ENCODE data around the gene CLEC17A. TPM values are rescaled to one million over a fixed set of nuclear protein-coding genes. Genes with fewer than 3 reads are reported as not detected.
"Not testable (repeated sequence)": the region's sequence is repeated elsewhere in the genome, so short reads cannot be mapped to it uniquely, and the experiment has no call there.

CLEC17A gene
- total RNA-seq, 1 donor from 2014 or later: not detected

DNA sequence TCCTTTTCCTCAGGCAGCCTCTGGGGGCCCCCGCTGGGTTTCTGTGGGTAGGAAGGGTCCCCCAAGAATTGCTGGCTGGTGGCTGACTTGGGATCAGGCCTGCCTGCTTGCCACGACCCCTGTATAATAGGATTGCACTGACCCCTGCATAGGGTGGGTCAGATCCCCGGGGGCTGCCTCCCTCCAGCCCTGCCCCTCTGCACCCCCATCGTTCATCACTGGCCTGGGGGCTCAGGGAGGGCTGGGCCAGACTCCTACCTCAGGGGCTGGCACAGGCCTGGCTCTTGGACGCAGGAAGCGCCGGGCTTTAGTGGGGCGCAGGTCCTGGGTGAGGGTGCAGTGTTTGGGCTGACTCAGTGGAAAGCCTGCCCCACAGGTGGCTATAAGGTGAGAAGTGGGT, 21.6 kb upstream of the CLEC17A start:
- Histone ChIP-seq H3K27me3 (ENCODE audit: low read depth) (no peaks in the 10 kb centered on the region), H3K27ac (no peak overlapping the region), H3K4me1 (peaks cover 15% of the 10 kb centered on the region), H3K36me3 (peaks cover 16% of the 10 kb centered on the region), H3K9me3 (no peaks in the 10 kb centered on the region), H3K4me3 (no peak overlapping the region)
- ATAC-seq (no peak), DNase-seq (no peak)
- TF ChIP-seq, protein P1, sequence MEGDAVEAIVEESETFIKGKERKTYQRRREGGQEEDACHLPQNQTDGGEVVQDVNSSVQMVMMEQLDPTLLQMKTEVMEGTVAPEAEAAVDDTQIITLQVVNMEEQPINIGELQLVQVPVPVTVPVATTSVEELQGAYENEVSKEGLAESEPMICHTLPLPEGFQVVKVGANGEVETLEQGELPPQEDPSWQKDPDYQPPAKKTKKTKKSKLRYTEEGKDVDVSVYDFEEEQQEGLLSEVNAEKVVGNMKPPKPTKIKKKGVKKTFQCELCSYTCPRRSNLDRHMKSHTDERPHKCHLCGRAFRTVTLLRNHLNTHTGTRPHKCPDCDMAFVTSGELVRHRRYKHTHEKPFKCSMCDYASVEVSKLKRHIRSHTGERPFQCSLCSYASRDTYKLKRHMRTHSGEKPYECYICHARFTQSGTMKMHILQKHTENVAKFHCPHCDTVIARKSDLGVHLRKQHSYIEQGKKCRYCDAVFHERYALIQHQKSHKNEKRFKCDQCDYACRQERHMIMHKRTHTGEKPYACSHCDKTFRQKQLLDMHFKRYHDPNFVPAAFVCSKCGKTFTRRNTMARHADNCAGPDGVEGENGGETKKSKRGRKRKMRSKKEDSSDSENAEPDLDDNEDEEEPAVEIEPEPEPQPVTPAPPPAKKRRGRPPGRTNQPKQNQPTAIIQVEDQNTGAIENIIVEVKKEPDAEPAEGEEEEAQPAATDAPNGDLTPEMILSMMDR (IDR thresholded peaks at IDR 0.05): no peak
- intact Hi-C loops (cut with DNase I): no loop called here

DNA sequence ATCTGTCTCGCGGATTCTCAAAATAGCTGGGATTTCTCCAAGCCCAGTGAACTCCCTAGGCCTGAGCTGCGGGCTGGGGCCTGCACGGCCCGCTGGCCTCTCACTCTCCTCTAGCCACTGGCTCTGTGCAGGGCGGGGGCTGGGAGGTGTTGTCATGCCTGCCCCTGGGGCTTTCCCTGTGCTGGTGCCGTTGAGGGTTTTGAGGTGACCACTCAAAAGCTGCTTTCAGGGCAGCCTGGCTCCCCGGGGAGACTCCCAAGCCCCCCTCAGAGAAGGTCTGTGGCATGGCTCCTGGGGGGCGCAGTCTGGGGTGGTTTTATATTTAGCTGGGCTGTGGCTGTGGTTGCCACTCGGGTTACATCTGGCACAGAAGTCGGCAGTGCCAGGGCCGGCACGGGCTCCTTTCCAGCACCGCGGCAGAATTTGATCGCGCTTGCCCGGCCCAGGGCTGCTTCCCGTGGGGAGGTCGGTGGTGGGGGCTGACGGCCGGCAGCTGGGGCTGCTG, 21.0 kb upstream of the CLEC17A start:
- H3K27ac ChIP-seq: no peak overlapping the region
- no peaks in the 10 kb centered on the region for H3K9me3 ChIP-seq
- H3K27me3 ChIP-seq (ENCODE audit: low read depth): no peaks in the 10 kb centered on the region
- TF ChIP-seq, protein P1 (IDR thresholded peaks at IDR 0.05): no peak
- peaks cover 9% of the 10 kb centered on the region for H3K4me1 ChIP-seq
- DNase-seq (no peak), ATAC-seq (no peak)
- H3K4me3 ChIP-seq: no peak overlapping the region
- peaks cover 21% of the 10 kb centered on the region for H3K36me3 ChIP-seq
- intact Hi-C loops (cut with DNase I): no loop called here

DNA sequence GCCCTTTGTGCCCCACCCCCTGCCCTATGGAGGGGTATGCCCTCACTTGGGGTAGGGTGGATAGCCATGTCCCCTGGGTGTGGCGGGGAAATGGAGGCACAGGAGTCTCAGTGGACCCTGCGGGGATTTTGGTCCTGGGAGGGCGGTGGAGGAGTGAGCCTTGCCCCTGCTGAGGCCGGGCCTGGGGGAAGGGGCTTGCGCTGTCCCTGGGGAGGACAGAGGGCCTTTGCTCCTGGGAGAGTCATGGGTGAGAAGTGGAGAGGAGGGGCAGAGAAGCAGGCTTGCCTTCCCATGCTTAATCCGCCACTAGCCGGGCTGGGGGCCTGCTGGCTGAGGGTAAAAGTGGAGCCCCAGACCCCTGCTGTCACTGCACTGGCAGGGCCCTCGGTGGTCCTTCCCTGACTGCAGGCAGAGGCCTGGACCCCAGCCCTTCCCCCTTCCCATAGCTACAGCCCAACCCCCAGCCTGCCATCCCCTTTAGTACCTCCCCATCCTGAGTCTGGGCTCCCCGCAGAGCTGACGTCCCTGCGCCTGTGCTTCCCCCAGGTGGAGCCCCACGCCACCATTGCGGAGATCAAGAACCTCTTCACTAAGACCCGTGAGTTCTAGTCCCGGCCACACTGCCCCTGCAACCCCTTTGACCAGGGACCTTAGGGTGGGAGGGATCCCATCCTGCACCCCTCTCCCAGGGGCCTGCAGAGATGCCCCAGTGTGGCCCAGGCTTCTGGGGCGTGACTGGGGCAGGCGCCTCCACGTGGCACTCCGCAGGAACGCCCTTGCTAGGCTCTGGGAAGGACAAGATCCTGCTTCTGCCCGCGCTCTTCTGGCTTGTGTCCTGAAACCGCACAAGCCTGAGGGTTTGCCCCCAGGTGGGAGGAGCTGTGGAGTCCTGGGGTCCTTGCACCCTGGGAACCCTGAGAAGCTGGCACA, 20.0 kb upstream of the CLEC17A start:
- DNase-seq (no peak), ATAC-seq (no peak)
- Histone ChIP-seq H3K27me3 (ENCODE audit: low read depth) (no peaks in the 10 kb centered on the region), H3K9me3 (no peaks in the 10 kb centered on the region), H3K27ac (no peak overlapping the region), H3K4me1 (peaks cover 6% of the 10 kb centered on the region), H3K36me3 (peaks cover 27% of the 10 kb centered on the region), H3K4me3 (no peak overlapping the region)
- TF ChIP-seq, protein P1 (IDR thresholded peaks at IDR 0.05): no peak
- intact Hi-C loops (cut with DNase I): no loop called here

DNA sequence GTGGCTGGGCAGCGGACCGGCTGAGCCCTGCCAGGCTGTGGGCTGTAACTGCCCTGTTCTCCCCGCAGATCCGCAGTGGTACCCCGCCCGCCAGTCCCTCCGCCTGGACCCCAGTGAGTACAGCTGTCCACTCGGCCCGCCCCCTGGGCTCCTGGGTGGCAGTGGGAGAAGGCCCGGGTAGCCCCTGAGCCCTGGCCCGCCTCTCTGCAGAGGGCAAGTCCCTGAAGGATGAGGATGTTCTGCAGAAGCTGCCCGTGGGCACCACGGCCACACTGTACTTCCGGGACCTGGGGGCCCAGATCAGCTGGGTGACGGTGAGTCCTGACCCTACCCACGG, 19.3 kb upstream of the CLEC17A start:
- no peaks in the 10 kb centered on the region for H3K9me3 ChIP-seq
- H3K4me1 ChIP-seq: peaks cover 6% of the 10 kb centered on the region
- no peaks in the 10 kb centered on the region for H3K27me3 ChIP-seq (ENCODE audit: low read depth)
- TF ChIP-seq, protein P1 (IDR thresholded peaks at IDR 0.05): no peak
- no peak for DNase-seq
- no peak for ATAC-seq
- peaks cover 27% of the 10 kb centered on the region for H3K36me3 ChIP-seq
- no peak overlapping the region for H3K27ac ChIP-seq
- intact Hi-C loops (cut with DNase I): no loop called here
- no peak overlapping the region for H3K4me3 ChIP-seq

DNA sequence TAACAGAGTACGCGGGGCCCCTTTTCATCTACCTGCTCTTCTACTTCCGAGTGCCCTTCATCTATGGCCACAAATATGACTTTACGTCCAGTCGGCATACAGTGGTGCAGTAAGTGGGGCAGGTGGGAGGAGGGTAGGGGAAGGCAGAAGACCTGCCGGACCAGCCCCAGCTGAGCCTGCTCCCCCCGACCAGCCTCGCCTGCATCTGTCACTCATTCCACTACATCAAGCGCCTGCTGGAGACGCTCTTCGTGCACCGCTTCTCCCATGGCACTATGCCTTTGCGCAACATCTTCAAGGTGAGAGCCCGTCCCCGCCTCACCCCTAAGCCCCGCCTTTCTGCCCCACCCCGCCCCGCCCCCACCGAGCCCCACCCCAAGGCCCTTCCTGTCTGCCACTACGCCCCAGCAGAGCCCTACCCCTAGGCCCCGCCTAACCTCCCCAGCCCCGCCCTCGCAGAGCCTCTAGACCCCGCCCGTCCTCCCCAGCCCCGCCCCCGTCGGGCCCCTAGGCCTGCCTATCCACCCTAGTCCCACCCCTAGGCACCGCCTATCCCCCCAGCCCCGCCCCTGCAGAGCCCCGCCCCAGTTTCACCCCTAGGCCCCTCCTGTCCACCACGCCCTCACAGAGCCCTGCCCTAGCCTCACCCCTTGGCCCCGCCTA, 18.8 kb upstream of the CLEC17A start:
- intact Hi-C loops (cut with DNase I): no loop called here
- H3K9me3 ChIP-seq: no peaks in the 10 kb centered on the region
- no peak overlapping the region for H3K27ac ChIP-seq
- peaks cover 6% of the 10 kb centered on the region for H3K4me1 ChIP-seq
- ATAC-seq: peak; percentile 6 to 33
- peaks cover 27% of the 10 kb centered on the region for H3K36me3 ChIP-seq
- TF ChIP-seq, protein P1 (IDR thresholded peaks at IDR 0.05): no peak
- no peaks in the 10 kb centered on the region for H3K27me3 ChIP-seq (ENCODE audit: low read depth)
- no peak for DNase-seq
- no peak overlapping the region for H3K4me3 ChIP-seq

DNA sequence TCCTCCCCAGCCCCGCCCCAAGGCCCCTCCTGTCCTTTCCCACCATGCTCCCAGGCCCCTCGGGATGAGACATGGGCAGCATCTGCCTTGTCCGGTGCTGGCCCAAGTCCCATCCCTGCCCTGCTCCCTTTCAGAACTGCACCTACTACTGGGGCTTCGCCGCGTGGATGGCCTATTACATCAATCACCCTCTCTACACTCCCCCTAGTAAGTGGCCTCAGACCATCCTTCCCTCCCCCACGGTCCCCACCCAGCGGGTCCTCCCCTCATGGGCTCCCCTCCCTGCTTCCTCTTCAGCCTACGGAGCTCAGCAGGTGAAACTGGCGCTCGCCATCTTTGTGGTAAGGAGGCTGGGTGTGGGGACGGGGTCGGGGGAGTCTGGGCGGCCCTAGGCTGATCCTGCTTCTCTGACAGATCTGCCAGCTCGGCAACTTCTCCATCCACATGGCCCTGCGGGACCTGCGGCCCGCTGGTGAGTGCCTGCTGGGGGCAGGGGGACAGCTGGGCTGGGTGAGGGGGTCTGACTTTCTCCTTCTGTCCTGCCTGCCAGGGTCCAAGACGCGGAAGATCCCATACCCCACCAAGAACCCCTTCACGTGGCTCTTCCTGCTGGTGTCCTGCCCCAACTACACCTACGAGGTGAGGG, 18.1 kb upstream of the CLEC17A start:
- ATAC-seq; H3K4me3 ChIP-seq; H3K27ac ChIP-seq; H3K4me1 ChIP-seq; H3K9me3 ChIP-seq; DNase-seq; intact Hi-C loops (cut with DNase I); H3K27me3 ChIP-seq (ENCODE audit: low read depth): not testable (repeated sequence)
- H3K36me3 ChIP-seq: peaks cover 27% of the 10 kb centered on the region

Measured in lower lobe of right lung (tissue), 2 donors.